Measurements from ENCODE around the gene SMYD3.

The SMYD3 gene

GRCh38 chr1:246437961-246438360 is 69.1 kb downstream of the SMYD3 start:
- no peak for TF ChIP-seq REST (IDR thresholded peaks at IDR 0.05; ENCODE audit: insufficient replicate concordance, low read depth)
- no peak for TF ChIP-seq POLR2AphosphoS5 (IDR thresholded peaks at IDR 0.05; ENCODE audit: low read depth)
- no peak for TF ChIP-seq GABPA (IDR thresholded peaks at IDR 0.05; ENCODE audit: low read depth)
- no peak for TF ChIP-seq CTCF (IDR thresholded peaks at IDR 0.05; ENCODE audit: insufficient read depth, low read length)
- TF ChIP-seq SPI1 (IDR thresholded peaks at IDR 0.05; ENCODE audit: borderline replicate concordance, low read depth), result no peak
- H3K27me3 ChIP-seq (ENCODE audit: insufficient read depth, poor library complexity, severe bottlenecking), result no peaks in the 10 kb centered on the region
- no peak for DNase-seq (ENCODE audit: low read depth in 1 of 2, low spot score in 1 of 2)
- no peak overlapping the region for H3K4me3 ChIP-seq (replicated peaks; ENCODE audit: insufficient read depth, low read length)
- H3K27ac ChIP-seq (replicated peaks), result no peak overlapping the region

GRCh38 chr1:246435421-246436041 is 71.5 kb downstream of the SMYD3 start:
- TF ChIP-seq POLR2AphosphoS5 (IDR thresholded peaks at IDR 0.05; ENCODE audit: low read depth) (no peak), SPI1 (IDR thresholded peaks at IDR 0.05; ENCODE audit: borderline replicate concordance, low read depth) (no peak), GABPA (IDR thresholded peaks at IDR 0.05; ENCODE audit: low read depth) (no peak), REST (IDR thresholded peaks at IDR 0.05; ENCODE audit: insufficient replicate concordance, low read depth) (no peak), CTCF (IDR thresholded peaks at IDR 0.05; ENCODE audit: insufficient read depth, low read length) (no peak)
- no peak for DNase-seq (ENCODE audit: low read depth in 1 of 2, low spot score in 1 of 2)

GRCh38 chr1:246434335-246434734 is 72.7 kb downstream of the SMYD3 start:
- TF ChIP-seq CTCF (IDR thresholded peaks at IDR 0.05; ENCODE audit: insufficient read depth, low read length), result no peak
- no peak for TF ChIP-seq POLR2AphosphoS5 (IDR thresholded peaks at IDR 0.05; ENCODE audit: low read depth)
- TF ChIP-seq SPI1 (IDR thresholded peaks at IDR 0.05; ENCODE audit: borderline replicate concordance, low read depth), result no peak
- no peak for TF ChIP-seq GABPA (IDR thresholded peaks at IDR 0.05; ENCODE audit: low read depth)
- TF ChIP-seq REST (IDR thresholded peaks at IDR 0.05; ENCODE audit: insufficient replicate concordance, low read depth), result no peak
- no peak overlapping the region for H3K27ac ChIP-seq (replicated peaks)
- H3K27me3 ChIP-seq (ENCODE audit: insufficient read depth, poor library complexity, severe bottlenecking), result no peaks in the 10 kb centered on the region
- H3K4me3 ChIP-seq (replicated peaks; ENCODE audit: insufficient read depth, low read length), result no peak overlapping the region
- DNase-seq (ENCODE audit: low read depth in 1 of 2, low spot score in 1 of 2), result no peak

More at GRCh38 chr1:246435421-246436041, 71.5 kb downstream of the SMYD3 start:
- H3K27ac ChIP-seq (replicated peaks), result no peak overlapping the region
- H3K4me3 ChIP-seq (replicated peaks; ENCODE audit: insufficient read depth, low read length), result no peak overlapping the region
- H3K27me3 ChIP-seq (ENCODE audit: insufficient read depth, poor library complexity, severe bottlenecking), result no peaks in the 10 kb centered on the region
